HG03025 (cell line): ENCODE results near the gene GALNT1.

Experiments used
- ATAC-seq: cut with Tn5 transposase; IDR thresholded peaks from one replicate; pipeline ENCODE4 v1.9.1; 2021; ENCODE audit warnings: mild to moderate bottlenecking, moderate library complexity; ENCODE audit not compliant: unreplicated experiment, low FRiP score

The GALNT1 gene

DNA sequence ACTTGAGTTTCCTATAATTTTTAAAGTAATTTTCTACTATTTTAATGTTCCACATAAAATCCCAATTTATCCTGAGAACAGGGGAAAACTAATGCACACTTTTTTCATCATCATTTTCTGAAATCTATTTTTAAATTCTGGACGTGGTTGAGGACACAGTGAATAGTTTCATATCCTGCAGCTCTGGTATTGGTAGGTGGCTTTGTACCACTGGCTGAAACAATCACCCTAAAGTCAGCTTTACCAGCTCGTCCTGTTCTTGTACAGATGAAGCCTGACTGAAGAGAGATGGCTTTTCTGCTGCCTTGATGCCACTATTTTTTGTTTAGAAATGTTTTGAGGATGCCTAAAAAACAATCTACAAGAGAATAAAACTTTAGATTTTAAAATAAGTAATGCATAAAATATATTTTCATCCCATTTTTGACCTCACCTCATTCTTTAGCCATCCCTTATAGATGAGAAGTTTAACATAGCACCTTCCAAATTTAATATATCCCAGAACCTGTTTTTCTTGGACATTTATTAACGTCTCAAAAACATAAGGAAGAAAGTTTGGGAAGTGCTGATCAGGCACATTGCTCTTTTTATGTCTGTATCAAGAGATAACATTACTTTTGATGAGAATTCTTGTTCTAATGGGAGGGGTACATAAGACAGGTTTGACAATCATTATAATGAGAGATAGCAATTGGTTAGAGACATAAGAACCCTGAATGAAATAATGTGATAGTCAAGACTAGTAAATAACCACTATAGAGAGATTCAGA, 80.9 kb downstream of the GALNT1 start:
- ATAC-seq = no peak

DNA sequence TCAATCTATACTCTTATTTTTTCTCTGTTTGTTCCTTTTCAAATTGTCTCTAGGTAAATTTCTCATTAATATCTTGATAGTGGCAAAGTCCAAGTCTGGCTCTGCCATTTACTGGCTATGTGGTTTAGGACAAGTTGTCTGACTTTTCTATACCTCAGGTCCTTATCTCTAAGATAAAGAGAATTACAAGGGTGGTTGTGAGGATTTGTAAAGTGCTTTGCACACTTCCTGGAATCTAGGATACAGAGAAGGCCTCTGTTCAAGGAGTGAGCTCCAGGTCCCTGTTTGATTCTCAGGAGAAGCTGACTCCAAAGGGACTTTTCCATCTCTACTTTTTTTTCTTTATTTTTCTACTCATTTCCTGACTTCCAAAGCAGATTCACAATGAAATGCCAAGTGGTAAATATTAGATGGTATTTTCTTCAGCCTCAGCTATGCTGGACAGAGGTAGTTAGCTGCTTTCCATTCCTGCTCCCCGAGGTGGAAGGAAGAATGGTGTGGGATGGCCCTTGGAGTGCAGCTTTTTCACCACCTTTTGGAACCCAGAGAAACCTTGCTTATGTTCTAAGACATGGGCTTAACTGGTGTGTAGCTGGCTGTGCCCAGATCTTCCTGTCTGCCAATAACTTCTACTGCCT, 90.5 kb downstream of the GALNT1 start:
- ATAC-seq = no peak

DNA sequence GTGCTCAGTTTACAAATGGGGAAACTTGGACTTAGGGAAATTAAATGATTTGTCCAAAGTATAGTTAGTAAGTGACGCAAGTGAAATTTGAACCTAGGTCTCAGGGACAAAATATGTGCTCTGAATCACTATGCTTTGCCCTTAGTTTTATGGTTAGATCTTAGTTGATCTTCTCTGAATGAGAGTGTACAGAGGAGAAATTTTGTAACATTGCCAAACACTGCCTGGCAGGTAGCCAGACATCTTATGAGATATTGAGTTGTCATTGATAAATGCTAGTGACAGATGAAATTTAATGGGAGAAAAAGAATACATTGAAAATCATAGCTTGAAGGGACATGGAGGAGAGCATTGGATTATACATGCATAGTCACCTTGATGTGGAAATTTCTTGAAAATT, 91.4 kb downstream of the GALNT1 start:
- ATAC-seq = no peak

DNA sequence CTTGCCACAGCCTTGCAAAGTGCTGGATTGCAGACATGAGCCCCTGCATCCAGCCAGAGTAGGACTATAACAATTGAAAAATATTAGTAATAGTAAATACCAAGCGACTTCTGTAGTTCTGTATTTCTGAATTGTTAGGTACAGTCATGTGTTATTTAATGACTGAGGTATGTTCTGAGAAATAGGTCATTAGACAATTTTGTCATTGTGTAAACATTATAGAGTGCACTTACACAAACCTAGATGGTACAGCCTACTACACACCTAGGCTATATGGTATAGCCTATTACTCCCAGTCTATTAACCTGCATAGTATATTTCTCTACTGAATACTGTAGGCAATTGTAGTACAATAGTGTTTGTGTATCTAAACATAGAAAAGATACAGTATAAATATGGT, 92.1 kb downstream of the GALNT1 start:
- ATAC-seq = no peak

DNA sequence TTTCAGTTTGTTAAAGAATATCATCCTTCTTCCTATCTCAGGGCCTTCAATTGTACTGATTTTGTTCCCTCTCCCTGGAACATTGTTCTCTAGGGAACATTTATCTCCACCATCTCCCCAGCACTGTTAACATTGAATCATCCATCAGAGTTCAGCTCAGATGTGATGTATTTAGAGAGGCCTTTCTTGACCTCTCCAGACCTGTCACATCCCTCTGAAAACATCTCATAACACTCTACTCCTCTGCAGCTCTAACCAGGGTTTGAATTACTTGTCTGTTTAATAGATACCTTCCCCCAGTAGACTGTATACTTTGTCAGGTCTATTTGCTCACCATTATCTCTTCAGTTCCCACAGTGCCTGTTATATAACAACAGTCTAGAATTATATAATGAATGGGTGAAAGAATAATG, 98.6 kb downstream of the GALNT1 start:
- ATAC-seq = no peak

DNA sequence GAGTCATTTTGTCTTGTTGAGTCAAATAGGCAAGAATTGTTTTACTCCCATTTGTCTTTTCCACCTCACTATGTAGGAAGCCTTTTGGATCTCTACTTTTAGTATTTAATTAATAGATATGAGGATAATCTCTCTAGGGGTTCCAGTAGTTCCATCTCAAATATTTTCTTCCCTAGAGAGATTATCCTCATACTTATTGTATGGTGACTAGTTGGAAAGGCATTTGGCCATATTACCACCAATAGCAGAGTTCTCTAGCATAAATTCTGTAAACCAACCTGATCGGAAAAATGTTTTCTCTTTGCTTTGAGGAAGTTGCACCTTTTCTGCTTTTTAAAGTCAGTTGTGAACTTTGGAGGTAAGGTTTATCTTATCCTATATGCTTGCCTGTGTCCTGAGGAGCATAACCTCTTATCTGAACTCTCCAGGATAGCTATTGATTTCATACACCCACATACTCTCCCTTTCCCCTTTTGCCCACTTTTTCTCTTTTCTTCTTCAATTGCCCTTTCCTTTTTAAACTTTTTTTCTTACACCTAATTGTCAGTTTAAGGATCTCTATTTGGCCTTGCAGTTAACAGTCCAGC, 100.8 kb downstream of the GALNT1 start:
- no peak for ATAC-seq

DNA sequence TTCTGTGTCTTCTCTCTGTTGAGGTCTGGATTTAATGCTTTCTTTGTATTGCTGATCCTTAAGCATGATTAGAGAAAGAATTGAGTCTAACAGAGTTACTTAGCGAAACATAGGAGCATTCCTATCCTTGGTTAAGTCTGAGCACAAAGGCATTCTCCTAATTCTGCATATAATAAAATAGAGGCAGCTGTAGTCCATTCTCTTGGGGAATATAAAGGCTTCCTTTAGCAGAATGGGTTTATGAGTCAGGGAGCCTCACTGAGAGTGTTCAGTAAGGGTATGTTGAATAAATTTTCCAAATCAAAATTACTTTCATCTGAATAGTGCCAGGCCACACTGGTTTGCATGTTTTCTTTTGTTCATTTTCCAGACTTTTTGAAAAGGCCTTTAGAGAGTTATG, 101.5 kb downstream of the GALNT1 start:
- ATAC-seq = no peak

DNA sequence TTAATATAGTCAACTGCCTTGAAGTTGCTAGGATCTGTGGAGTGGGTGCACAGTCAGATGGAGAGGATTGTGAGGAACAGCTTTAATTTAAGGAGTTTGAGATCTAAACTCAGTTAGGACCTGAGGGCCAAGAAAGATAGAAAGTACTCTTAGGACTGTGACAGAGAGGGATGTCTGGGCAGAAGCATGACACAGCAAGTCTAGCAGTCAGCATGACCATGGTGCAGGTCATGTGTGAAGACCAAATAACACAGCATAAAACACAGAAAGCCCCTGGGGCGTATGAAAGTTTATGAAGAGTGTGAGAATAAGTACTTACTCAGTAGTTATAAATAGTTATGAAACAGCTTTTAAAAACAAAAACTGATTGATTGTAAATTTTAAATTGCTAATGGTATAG, 107.2 kb downstream of the GALNT1 start:
- ATAC-seq = no peak

DNA sequence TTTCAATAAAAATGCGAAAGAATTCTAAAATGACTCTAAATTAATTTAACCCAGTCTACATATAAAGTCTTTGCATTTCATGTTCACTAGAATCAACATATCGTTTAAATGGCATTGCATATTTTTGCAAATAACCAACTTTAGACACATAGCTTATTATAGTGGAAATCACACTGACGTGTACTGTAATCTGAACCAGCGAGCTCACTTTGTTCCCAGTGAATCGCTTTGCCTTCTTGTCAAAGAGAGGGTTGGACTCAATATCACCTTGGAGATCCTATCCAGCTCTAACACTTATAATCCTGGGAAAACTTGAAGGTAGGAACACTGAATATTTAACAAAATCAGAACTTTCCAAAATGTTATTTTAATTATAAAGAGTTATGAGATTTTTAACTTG, 108.2 kb downstream of the GALNT1 start:
- no peak for ATAC-seq

DNA sequence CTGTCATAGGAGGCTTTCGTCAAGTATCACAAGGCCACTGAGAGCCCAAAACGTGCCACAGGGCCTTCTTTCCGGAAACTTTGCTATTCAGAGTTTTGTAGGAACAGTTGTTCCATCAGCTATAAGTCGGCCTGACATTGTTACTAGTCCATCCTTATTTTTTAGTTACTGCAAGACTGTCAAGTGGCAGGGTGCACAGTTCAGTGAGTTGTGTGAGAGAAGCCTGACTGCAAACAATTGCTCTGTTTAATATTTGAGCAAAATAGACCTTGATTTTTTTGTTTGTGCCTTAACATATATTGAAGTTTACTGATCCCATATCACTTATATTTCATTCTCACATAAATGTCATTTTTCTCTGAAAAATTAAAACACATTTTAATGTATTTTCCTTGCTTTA, 110.1 kb downstream of the GALNT1 start:
- no peak for ATAC-seq

DNA sequence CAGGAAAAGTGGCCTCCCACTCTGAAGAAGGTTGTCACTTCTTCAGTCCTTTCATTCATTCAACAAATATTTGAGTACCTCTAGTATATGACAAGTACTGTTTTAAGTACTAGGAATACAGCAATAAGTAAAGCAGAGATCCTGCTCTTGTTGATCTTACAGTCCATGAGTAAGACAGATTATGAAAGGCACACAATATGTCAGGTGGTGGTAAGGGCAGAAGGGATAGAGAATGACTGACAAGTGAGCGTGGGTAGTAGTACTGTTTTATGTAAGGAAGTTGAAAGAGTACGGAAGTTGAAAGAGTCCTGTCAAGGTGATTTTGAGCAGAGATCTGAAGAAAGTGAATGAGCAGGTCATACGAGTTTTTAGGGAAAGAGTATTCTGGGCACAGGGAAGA, 111.3 kb downstream of the GALNT1 start:
- no peak for ATAC-seq

DNA sequence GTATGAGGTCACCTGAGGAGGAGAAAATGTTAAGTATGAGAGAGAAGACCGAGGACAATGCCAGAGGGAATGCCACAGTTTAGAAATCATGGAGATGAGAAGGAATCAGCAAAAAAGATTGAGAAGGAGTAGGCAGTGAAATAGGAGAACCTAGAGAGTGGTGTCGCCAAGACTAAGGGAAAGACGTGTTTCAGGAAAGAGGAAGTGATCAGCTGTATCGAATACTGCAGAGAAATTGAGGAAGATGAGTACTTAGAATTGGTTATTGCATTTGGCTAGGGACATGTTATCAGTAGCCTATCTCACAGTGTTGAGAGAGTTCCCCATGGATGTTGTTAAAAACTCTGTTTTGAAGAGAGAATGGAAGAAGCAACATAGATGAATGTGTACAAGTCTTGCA, 112.3 kb downstream of the GALNT1 start:
- no peak for ATAC-seq

DNA sequence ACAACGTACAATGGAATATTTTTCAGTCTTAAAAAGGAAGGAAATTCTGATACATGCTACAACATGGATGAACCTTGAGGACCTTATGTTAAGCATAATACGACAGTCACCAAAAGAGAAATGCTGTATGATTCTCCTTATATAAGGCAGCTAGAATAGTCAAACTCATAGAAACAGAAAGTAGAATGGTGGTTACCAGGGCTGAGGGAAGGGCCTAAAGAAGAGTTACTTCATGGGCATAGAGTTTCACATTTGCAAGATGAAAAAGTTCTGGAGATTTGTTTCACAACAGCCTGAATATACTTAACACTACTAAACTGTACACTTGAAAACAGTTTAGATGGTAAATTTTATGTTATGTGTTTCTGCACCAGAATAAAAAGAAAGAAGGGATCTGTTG, 113.3 kb downstream of the GALNT1 start:
- no peak for ATAC-seq

DNA sequence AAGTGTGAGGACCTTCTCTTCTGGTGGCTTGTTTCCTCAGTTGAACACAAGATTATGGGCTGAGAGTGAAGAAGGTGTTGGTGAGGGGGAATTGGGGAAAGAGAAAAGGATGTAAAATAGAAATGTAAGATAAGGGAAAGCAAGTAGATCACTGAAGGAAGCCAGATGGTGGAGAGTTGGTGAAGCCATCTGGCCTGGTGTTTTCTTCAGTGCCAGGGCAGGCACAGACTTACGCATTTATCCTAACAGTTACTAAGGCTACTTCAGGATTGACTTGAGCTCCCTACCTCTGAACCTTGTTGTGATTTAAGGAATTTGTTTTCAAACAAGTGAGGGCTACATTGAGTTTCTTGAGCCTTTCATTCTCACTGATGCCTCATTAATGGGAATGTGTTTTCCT, 113.8 kb downstream of the GALNT1 start:
- no peak for ATAC-seq

DNA sequence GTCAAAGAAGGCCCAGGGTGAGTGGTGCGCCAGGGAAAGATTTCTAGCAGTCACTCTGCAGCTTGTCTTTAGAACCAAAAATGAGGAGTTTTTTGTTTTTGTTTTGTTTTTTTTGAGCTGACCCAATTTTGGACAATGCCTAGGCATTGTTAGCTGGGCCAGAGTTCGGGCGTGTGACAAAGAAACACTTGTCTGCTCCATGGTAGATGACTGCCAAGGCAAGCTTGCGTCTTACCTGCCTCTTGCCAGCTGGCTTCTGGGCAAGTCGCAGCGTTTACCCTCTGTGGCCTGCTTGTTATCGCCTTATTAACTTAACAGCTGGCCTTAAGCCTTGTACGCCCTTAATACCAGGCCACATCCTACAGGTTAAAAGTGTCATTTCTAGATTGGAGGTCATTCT, 114.3 kb downstream of the GALNT1 start:
- ATAC-seq = no peak

DNA sequence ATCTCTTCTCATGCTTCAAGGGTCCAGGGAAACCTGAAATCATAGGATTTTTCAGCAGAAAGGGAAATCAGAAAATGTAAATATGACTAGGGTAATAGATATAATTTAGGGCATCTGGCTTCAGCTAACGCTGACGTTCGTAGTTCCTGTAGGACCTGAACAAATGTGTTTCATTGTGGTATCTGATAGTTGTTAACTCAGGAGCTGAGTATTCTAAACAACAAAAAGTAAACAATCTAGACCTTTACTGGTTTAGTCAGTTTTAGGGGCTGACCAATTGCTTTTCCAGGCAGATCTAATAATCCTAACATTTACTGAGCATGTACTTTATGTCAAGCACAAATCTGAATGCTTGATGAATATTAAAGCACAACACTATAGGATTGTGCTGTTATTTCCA, 114.8 kb downstream of the GALNT1 start:
- no peak for ATAC-seq

DNA sequence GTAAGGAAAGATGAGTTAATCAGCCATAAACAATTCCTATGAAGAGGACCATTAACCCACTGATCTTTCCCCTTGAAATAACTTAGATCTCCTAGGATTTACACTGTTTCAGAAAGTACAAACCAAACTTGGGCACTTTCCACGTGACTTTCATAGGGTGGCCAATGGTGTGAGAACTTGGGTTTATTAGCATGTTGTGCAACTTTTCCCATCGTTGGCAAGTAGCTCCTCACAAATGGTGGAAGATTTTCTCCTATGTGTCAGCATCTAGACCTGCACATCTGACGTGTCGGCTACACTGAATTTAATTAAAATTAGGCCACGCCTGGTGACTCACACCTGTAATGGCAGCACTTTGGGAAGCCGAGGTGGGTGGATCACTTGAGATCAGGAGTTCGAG, 116.3 kb downstream of the GALNT1 start:
- no peak for ATAC-seq

DNA sequence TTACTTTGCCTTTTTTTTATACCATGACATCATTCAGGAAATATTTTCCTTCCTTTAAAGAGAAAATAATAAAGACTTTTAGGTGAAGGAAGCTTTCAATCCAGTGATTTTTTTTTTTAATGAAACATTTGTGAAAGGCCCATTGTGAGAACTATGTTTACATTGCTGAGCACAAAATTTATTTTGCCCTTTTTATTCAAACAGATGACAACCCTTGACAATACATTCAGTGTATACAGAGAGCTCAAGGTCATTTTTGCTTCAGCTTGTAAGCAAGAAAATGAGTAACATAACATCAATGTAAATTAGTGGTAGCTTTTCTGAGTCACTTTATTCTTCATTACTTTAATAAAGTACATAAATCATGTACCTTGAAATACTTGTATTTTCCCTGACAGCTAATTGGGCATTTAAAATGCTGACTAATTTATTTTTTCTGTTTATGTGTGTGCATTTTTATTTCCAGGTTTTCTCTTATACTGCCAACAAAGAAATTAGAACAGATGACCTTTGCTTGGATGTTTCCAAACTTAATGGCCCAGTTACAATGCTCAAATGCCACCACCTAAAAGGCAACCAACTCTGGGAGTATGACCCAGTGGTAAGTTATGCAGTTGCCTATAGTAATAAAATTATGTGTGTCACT, 121.6 kb downstream of the GALNT1 start:
- ATAC-seq = no peak

DNA sequence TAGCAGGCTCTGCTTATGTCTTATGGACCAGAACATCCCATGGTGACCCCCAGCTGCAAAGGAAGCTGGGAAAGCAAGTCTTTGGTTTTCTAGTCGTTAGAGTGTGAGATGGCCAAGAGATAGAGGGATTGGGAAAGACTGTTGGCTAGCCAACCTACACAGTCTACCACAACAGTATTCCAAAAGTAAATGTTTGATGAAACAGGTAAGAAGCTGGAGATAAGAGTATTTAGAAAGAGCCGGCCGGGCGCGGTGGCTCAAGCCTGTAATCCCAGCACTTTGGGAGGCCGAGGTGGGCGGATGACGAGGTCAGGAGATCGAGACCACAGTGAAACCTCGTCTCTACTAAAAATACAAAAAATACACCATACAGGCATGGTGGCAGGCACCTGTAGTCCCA, 124.4 kb downstream of the GALNT1 start:
- ATAC-seq = no peak

DNA sequence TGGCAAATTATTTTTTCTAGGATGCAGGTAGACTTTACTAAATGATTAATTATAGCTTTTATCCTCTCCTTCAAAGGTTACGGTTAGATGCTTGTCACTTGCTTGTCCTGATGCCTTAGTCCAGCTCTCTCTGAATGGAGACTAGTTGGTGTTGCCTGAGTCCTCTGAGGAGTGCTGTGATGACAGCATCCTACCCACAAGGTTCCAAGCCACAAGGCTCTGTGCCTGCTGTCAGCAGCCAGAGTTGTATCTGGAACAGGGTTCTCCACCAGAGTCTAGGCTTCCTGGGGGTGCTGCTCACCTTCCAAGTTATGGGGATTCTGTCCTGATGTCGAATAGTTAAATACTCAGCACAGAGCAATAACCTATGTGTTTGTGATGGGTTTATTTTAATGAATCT, 125.7 kb downstream of the GALNT1 start:
- ATAC-seq = no peak

DNA sequence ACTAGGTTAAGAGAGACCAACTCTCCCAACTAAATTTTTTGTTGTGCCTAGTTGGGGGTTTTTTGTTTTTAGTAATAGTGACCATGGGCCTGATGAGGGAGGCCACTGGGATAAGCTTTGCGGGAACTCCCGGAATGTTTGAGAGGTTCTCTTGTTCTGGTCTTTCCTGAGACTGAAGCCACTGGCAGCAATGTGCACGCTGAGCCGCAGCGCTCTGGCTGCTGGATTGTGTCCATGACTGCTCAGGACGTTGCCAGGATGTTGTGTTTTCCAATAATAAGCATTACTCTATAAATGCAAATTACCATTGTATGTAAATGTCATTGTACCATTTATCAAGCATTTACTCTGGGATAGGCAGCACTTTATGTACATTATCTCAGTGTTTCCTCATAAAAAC, 126.1 kb downstream of the GALNT1 start:
- no peak for ATAC-seq

DNA sequence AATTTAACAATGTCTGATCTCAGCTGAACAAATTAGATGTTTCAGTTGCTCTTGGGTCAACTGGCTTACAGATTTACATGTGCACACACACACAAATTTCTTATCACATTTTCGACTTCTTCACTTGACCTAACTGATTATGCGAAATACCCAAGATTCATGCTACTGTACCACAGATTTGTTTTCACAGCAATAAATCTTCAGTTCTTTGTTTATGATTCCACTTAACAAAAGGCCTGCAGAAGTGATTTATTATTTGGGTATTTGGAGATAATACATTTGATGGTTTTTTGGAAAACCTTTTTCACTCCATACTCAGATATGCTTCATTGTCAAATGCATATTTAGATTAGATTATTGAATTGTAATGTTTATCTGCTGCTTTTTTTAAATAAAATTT, 129.0 kb downstream of the GALNT1 start:
- no peak for ATAC-seq
